ENCODE measurements around the gene KCNN3.

Gene KCNN3

GRCh38 chr1:154669464-154670282 lies 200.4 kb downstream of the KCNN3 start:
- H3K27ac ChIP-seq (ENCODE audit: low read depth in 2 of 2, low read length in 2 of 2): no peak overlapping the region
- H3K9me3 ChIP-seq (ENCODE audit: control insufficient read depth in 2 of 2, low read length in 2 of 2): no peaks in the 10 kb centered on the region
- H3K4me1 ChIP-seq (ENCODE audit: control insufficient read depth in 2 of 2, insufficient read depth in 2 of 2, low read length in 2 of 2): no peaks in the 10 kb centered on the region
- no peak overlapping the region for H3K4me3 ChIP-seq (ENCODE audit: low read length in 2 of 2)
- H3K9ac ChIP-seq (ENCODE audit: low read depth in 1 of 2, low read length in 2 of 2): no peak overlapping the region
- H3K27me3 ChIP-seq (ENCODE audit: control insufficient read depth in 2 of 2, insufficient read depth in 2 of 2, low read length in 2 of 2): no peaks in the 10 kb centered on the region
- H3K36me3 ChIP-seq (ENCODE audit: control insufficient read depth in 2 of 2, insufficient read depth in 2 of 2, low read length in 2 of 2): no peaks in the 10 kb centered on the region

- Histone ChIP-seq H3K36me3 (ENCODE audit: control insufficient read depth in 2 of 2, insufficient read depth in 2 of 2, low read length in 2 of 2) (no peaks in the 10 kb centered on the region), H3K27me3 (ENCODE audit: control insufficient read depth in 2 of 2, insufficient read depth in 2 of 2, low read length in 2 of 2) (no peaks in the 10 kb centered on the region), H3K9me3 (ENCODE audit: control insufficient read depth in 2 of 2, low read length in 2 of 2) (no peaks in the 10 kb centered on the region), H3K4me3 (ENCODE audit: low read length in 2 of 2) (no peak overlapping the region), H3K4me1 (ENCODE audit: control insufficient read depth in 2 of 2, insufficient read depth in 2 of 2, low read length in 2 of 2) (no peaks in the 10 kb centered on the region), H3K9ac (ENCODE audit: low read depth in 1 of 2, low read length in 2 of 2) (no peak overlapping the region), H3K27ac (ENCODE audit: low read depth in 2 of 2, low read length in 2 of 2) (no peak overlapping the region)
Measured at GRCh38 chr1:154666051-154666790, 203.9 kb downstream of the KCNN3 start.

- Histone ChIP-seq H3K36me3 (ENCODE audit: control insufficient read depth in 2 of 2, insufficient read depth in 2 of 2, low read length in 2 of 2) (no peaks in the 10 kb centered on the region), H3K4me3 (ENCODE audit: low read length in 2 of 2) (no peak overlapping the region), H3K9ac (ENCODE audit: low read depth in 1 of 2, low read length in 2 of 2) (no peak overlapping the region), H3K27ac (ENCODE audit: low read depth in 2 of 2, low read length in 2 of 2) (no peak overlapping the region), H3K27me3 (ENCODE audit: control insufficient read depth in 2 of 2, insufficient read depth in 2 of 2, low read length in 2 of 2) (no peaks in the 10 kb centered on the region), H3K9me3 (ENCODE audit: control insufficient read depth in 2 of 2, low read length in 2 of 2) (no peaks in the 10 kb centered on the region), H3K4me1 (ENCODE audit: control insufficient read depth in 2 of 2, insufficient read depth in 2 of 2, low read length in 2 of 2) (no peaks in the 10 kb centered on the region)
Measured at GRCh38 chr1:154664331-154665002, 205.6 kb downstream of the KCNN3 start.

- no peaks in the 10 kb centered on the region for H3K9me3 ChIP-seq (ENCODE audit: control insufficient read depth in 2 of 2, low read length in 2 of 2)
- H3K36me3 ChIP-seq (ENCODE audit: control insufficient read depth in 2 of 2, insufficient read depth in 2 of 2, low read length in 2 of 2): no peaks in the 10 kb centered on the region
- no peaks in the 10 kb centered on the region for H3K4me1 ChIP-seq (ENCODE audit: control insufficient read depth in 2 of 2, insufficient read depth in 2 of 2, low read length in 2 of 2)
- no peaks in the 10 kb centered on the region for H3K27me3 ChIP-seq (ENCODE audit: control insufficient read depth in 2 of 2, insufficient read depth in 2 of 2, low read length in 2 of 2)
- H3K27ac ChIP-seq (ENCODE audit: low read depth in 2 of 2, low read length in 2 of 2): no peak overlapping the region
- H3K9ac ChIP-seq (ENCODE audit: low read depth in 1 of 2, low read length in 2 of 2): no peak overlapping the region
- H3K4me3 ChIP-seq (ENCODE audit: low read length in 2 of 2): no peak overlapping the region
Measured at GRCh38 chr1:154663471-154664060, 206.5 kb downstream of the KCNN3 start.

- H3K27ac ChIP-seq (ENCODE audit: low read depth in 2 of 2, low read length in 2 of 2): no peak overlapping the region
- H3K4me1 ChIP-seq (ENCODE audit: control insufficient read depth in 2 of 2, insufficient read depth in 2 of 2, low read length in 2 of 2): no peaks in the 10 kb centered on the region
- no peak overlapping the region for H3K4me3 ChIP-seq (ENCODE audit: low read length in 2 of 2)
- no peak overlapping the region for H3K9ac ChIP-seq (ENCODE audit: low read depth in 1 of 2, low read length in 2 of 2)
- H3K36me3 ChIP-seq (ENCODE audit: control insufficient read depth in 2 of 2, insufficient read depth in 2 of 2, low read length in 2 of 2): no peaks in the 10 kb centered on the region
- H3K9me3 ChIP-seq (ENCODE audit: control insufficient read depth in 2 of 2, low read length in 2 of 2): no peaks in the 10 kb centered on the region
- H3K27me3 ChIP-seq (ENCODE audit: control insufficient read depth in 2 of 2, insufficient read depth in 2 of 2, low read length in 2 of 2): peaks cover 0 to 5% of the 10 kb centered on the region in 2 donors
Measured at GRCh38 chr1:154661110-154661509, 209.0 kb downstream of the KCNN3 start.

- Histone ChIP-seq H3K27me3 (ENCODE audit: control insufficient read depth in 2 of 2, insufficient read depth in 2 of 2, low read length in 2 of 2) (peaks cover 0 to 5% of the 10 kb centered on the region in 2 donors), H3K4me1 (ENCODE audit: control insufficient read depth in 2 of 2, insufficient read depth in 2 of 2, low read length in 2 of 2) (no peaks in the 10 kb centered on the region), H3K36me3 (ENCODE audit: control insufficient read depth in 2 of 2, insufficient read depth in 2 of 2, low read length in 2 of 2) (no peaks in the 10 kb centered on the region), H3K9ac (ENCODE audit: low read depth in 1 of 2, low read length in 2 of 2) (no peak overlapping the region), H3K4me3 (ENCODE audit: low read length in 2 of 2) (no peak overlapping the region), H3K9me3 (ENCODE audit: control insufficient read depth in 2 of 2, low read length in 2 of 2) (no peaks in the 10 kb centered on the region), H3K27ac (ENCODE audit: low read depth in 2 of 2, low read length in 2 of 2) (no peak overlapping the region)
Measured at GRCh38 chr1:154659823-154660592, 210.1 kb downstream of the KCNN3 start.

GRCh38 chr1:154657556-154657955 lies 212.5 kb downstream of the KCNN3 start:
- H3K27me3 ChIP-seq (ENCODE audit: control insufficient read depth in 2 of 2, insufficient read depth in 2 of 2, low read length in 2 of 2): peaks cover 0 to 5% of the 10 kb centered on the region in 2 donors
- no peak overlapping the region for H3K27ac ChIP-seq (ENCODE audit: low read depth in 2 of 2, low read length in 2 of 2)
- H3K9me3 ChIP-seq (ENCODE audit: control insufficient read depth in 2 of 2, low read length in 2 of 2): no peaks in the 10 kb centered on the region
- no peak overlapping the region for H3K9ac ChIP-seq (ENCODE audit: low read depth in 1 of 2, low read length in 2 of 2)
- no peaks in the 10 kb centered on the region for H3K36me3 ChIP-seq (ENCODE audit: control insufficient read depth in 2 of 2, insufficient read depth in 2 of 2, low read length in 2 of 2)
- H3K4me1 ChIP-seq (ENCODE audit: control insufficient read depth in 2 of 2, insufficient read depth in 2 of 2, low read length in 2 of 2): no peaks in the 10 kb centered on the region
- no peak overlapping the region for H3K4me3 ChIP-seq (ENCODE audit: low read length in 2 of 2)

- no peaks in the 10 kb centered on the region for H3K36me3 ChIP-seq (ENCODE audit: control insufficient read depth in 2 of 2, insufficient read depth in 2 of 2, low read length in 2 of 2)
- no peaks in the 10 kb centered on the region for H3K9me3 ChIP-seq (ENCODE audit: control insufficient read depth in 2 of 2, low read length in 2 of 2)
- H3K27ac ChIP-seq (ENCODE audit: low read depth in 2 of 2, low read length in 2 of 2): no peak overlapping the region
Measured at GRCh38 chr1:154652893-154653292, 217.2 kb downstream of the KCNN3 start.

More at GRCh38 chr1:154652893-154653292, 217.2 kb downstream of the KCNN3 start:
- no peaks in the 10 kb centered on the region for H3K4me1 ChIP-seq (ENCODE audit: control insufficient read depth in 2 of 2, insufficient read depth in 2 of 2, low read length in 2 of 2)
- no peak overlapping the region for H3K9ac ChIP-seq (ENCODE audit: low read depth in 1 of 2, low read length in 2 of 2)
- no peak overlapping the region for H3K4me3 ChIP-seq (ENCODE audit: low read length in 2 of 2)
- H3K27me3 ChIP-seq (ENCODE audit: control insufficient read depth in 2 of 2, insufficient read depth in 2 of 2, low read length in 2 of 2): peaks cover 0 to 5% of the 10 kb centered on the region in 2 donors
